Esophagus squamous epithelium (tissue), 5 donors: ENCODE measurements around the gene COX19. TPM values are rescaled to one million over a fixed set of nuclear protein-coding genes. Genes with fewer than 3 reads are reported as not detected.

Source experiments
- DNase-seq: peaks from one replicate; lab custom pipeline; 2025; lab: John Stamatoyannopoulos, UW
- H3K27ac ChIP-seq, 4 donors: fragments of 200-600 bp; sonication (generic); one replicate each; pipeline ENCODE4 v1.5.1; 2016 to 2019; ENCODE audit warnings: mild to moderate bottlenecking in 1 of 4
- H3K27me3 ChIP-seq, 4 donors: fragments of 200-600 bp; sonication (generic); 1 replicate in 3 of 4; 2 replicates in 1 of 4; pipeline versions ENCODE4 v1.5.1 to v1.6.0; 2017 to 2021; ENCODE audit warnings: antibody characterized with exemption in 1 of 4
- H3K36me3 ChIP-seq, 3 donors: fragments of 200-600 bp; sonication (generic); one replicate each; pipeline ENCODE4 v1.5.1; 2016 to 2019
- H3K4me1 ChIP-seq, 3 donors: fragments of 200-600 bp; sonication (generic); one replicate each; pipeline ENCODE4 v1.5.1; 2017 to 2019
- H3K4me3 ChIP-seq, 4 donors: fragments of 200-600 bp; sonication (generic); 1 replicate in 3 of 4; 2 replicates in 1 of 4; pipeline ENCODE4 v1.5.1; 2016 to 2019; ENCODE audit warnings: mild to moderate bottlenecking in 2 of 4, moderate library complexity in 1 of 4
- H3K9me3 ChIP-seq, 3 donors: fragments of 200-600 bp; sonication (generic); one replicate each; pipeline ENCODE4 v1.5.1; 2016 to 2019
- CTCF ChIP-seq, 6 experiments: fragments of 450-650 bp in 4 of 6; fragments of 200-600 bp in 2 of 6; sonication (generic) in 2 of 6; IDR thresholded peaks; one replicate each; pipeline ENCODE4 v1.5.1; 2016 to 2019; ENCODE audit warnings: antibody characterized with exemption in 6 of 6, mild to moderate bottlenecking in 4 of 6, moderate library complexity in 4 of 6
- POLR2A ChIP-seq, 4 donors: fragments of 450-650 bp; IDR thresholded peaks; one replicate each; pipeline ENCODE4 v1.6.1; 2017; ENCODE audit warnings: antibody characterized with exemption in 4 of 4, mild to moderate bottlenecking in 4 of 4, moderate library complexity in 3 of 4
- WGBS, 2 donors: methylation state at CpG; one replicate each; pipeline ENCODE4 v1.1.5; 2018; 5-methylcytosine and 5-hydroxymethylcytosine counted together
- intact Hi-C: fragments of 100-400 bp; cut with DNase I; formaldehyde crosslinking; loops from one replicate; pipeline ENCODE4 v1.15.0; 2022
- small RNA-seq, 4 donors: library from RNA; depleted of rRNA; stranded (forward); fragments of <200 nt; gene quantifications; one replicate each; pipeline ENCODE3, GENCODE V24; 2016
- total RNA-seq, 4 donors: library from RNA; depleted of rRNA; stranded (reverse); fragments of >200 nt; gene quantifications; one replicate each; pipeline ENCODE4 v1.1.0, GENCODE V29; 2016
- donor health status: DM: yes; HTN: yes; CAD: no.

The COX19 gene
- total RNA-seq, 4 donors from 2014 or later: 4.0 to 13.0 (median 6.9) TPM

GRCh38 chr7:916291-916941 is 58.9 kb downstream of the COX19 start:
- Histone ChIP-seq H3K27me3 (peaks cover 0 to 5% (median 0%) of the 10 kb centered on the region in 4 donors), H3K36me3 (peaks cover 0 to 5% (median 0%) of the 10 kb centered on the region in 3 donors), H3K4me3 (no peak overlapping the region), H3K4me1 (peaks cover 12 to 31% (median 16%) of the 10 kb centered on the region in 3 donors), H3K9me3 (no peaks in the 10 kb centered on the region), H3K27ac (no peak overlapping the region)
- no peak for DNase-seq
- no peak for TF ChIP-seq POLR2A (IDR thresholded peaks at IDR 0.05)
- TF ChIP-seq CTCF (IDR thresholded peaks at IDR 0.05): no peak
- 20 to 47% methylated on average over 9 to 11 of the region's 17 CpGs for WGBS, 2 donors
- intact Hi-C loops: no loop called here

Small RNAs within 50 kb of the gene (small RNA-seq; reads per million reads assigned to genes)
- 5.6 to 12.0 (median 8.8) reads per million in 4 donors for gene MIR339

Other genes starting within 250 kb of the COX19 start
- 10 to 100 TPM; 23.7 to 30.1 (median 28.2) TPM for gene DNAAF5, start 248.8 kb downstream of the COX19 start, total RNA-seq
- 10 to 100 TPM; 10.2 to 13.1 (median 12.5) TPM for gene PRKAR1B, start 248.3 kb downstream of the COX19 start, total RNA-seq
- 100 to 1,000 TPM in 3 of 4 donors, 10 to 100 TPM in 1; 78.0 to 113 (median 105) TPM for gene SUN1, start 143.1 kb downstream of the COX19 start, total RNA-seq
- gene GET4, start 99.0 kb downstream of the COX19 start, total RNA-seq: 10 to 100 TPM; 22.3 to 29.6 (median 27.8) TPM
- gene ADAP1, start 20.9 kb downstream of the COX19 start, total RNA-seq: 10 to 100 TPM in 2 of 4 donors, 1 to 10 TPM in 2; 6.0 to 13.7 (median 9.9) TPM
- gene CYP2W1, start 7.6 kb upstream of the COX19 start, total RNA-seq: under 1 TPM in 1 of 4 donors, not detected in 3; 0.76 TPM
- 10 to 100 TPM in 1 of 4 donors, 1 to 10 TPM in 3; 1.1 to 12.8 (median 3.5) TPM for gene GPR146, start 69.0 kb upstream of the COX19 start, total RNA-seq
- 1 to 10 TPM in 3 of 4 donors, under 1 TPM in 1; 0.87 to 2.3 (median 1.5) TPM for gene GPER1, start 112.6 kb upstream of the COX19 start, total RNA-seq
- 10 to 100 TPM in 3 of 4 donors, 1 to 10 TPM in 1; 6.4 to 23.3 (median 14.0) TPM for gene ZFAND2A, start 184.6 kb upstream of the COX19 start, total RNA-seq